Activated CD8-positive, alpha-beta memory T cell treated with anti-CD3 and anti-CD28 coated beads, Interleukin-2, amount 50 U/mL, for 24 hours (primary cell): ENCODE results near the gene LDB1.
A peak's percentile ranks its signal among the peaks of the same experiment; 100 is the strongest.

Experiments
- DNase-seq: peaks from one replicate; pipeline ENCODE4 v3.0.0-alpha.2; 2020; ENCODE audit errors: extremely low read depth

Gene LDB1

DNA sequence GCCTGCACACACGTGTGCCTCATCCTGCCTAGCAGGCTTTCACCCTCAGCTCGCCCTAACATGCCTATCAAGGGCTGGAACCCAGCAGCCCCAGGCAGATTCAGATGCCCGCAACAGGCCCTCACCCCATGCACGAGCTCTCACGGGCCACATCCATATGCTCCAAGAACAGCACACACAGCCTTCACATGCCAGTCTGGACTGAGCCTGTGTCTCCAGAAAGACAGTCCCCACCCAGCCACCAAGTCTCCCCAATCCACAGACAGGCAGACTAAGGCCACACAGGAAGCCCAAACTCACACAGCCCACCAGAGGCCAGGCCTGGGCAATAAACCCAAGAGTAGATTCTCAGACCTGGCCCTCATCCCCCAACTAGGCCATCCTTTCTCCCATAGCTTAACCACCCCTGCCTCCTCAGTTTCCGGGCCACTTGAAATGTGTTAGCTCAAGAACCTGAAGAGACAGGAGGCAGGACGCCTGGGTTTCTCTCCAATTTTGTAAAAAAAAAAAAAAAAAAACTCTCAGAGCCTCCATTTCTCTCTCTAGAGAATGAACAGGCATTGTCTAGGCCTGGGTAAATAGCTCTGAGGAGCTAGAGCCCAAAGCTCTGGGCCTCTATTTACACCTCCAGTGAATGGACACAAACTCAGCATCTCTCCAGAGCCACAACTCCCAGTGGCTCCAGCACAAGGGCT, 6.8 kb downstream of the LDB1 start:
- no peak for DNase-seq

DNA sequence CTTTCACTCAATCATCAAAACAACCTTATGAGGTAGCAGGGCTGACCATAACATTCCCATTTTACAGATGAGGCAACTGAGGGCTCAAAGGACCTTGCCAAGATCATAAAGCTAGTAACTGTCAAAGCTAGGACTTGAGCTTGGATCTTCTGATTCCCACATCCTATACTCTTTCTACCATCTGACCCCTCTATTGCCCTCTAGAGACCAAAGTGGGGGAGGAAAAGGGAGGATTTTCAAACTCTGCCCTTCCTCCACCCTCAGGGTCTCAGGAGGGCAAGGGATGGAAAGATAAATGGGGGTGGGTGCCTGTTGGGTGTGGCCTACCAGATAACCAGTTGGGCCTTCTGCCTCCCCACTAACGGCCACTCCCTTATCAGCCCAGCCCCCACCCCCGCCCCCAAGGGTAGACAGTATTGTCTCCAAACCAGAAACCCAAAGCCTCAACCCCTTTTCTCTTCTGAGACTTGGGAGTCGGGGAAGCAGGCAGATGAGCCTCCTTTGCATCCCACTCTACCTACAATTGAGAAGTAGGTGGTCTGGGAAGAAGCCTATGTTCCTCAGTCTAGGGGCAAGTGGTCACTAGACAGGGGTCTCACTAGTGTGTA, 7.9 kb downstream of the LDB1 start:
- DNase-seq = no peak

DNA sequence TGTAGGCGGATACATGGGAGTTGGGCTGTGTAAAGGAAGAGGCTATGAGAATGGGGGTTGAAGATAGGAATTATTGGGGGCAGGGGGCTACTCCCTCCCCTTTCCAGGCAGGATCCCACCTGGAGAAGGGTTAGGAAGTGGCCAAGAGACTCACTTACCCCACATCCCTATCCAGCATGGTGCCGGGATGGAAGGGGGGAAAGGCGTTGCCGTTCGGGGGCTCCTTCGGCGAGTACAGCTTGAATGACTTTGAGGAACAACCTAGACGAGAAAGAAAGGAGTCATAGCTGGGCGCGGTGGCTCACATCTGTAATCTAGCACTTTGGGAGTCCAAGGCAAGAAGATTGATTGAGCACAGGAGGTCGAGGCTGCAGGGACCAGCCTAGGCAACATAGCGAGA, 8.9 kb downstream of the LDB1 start:
- DNase-seq = no peak

DNA sequence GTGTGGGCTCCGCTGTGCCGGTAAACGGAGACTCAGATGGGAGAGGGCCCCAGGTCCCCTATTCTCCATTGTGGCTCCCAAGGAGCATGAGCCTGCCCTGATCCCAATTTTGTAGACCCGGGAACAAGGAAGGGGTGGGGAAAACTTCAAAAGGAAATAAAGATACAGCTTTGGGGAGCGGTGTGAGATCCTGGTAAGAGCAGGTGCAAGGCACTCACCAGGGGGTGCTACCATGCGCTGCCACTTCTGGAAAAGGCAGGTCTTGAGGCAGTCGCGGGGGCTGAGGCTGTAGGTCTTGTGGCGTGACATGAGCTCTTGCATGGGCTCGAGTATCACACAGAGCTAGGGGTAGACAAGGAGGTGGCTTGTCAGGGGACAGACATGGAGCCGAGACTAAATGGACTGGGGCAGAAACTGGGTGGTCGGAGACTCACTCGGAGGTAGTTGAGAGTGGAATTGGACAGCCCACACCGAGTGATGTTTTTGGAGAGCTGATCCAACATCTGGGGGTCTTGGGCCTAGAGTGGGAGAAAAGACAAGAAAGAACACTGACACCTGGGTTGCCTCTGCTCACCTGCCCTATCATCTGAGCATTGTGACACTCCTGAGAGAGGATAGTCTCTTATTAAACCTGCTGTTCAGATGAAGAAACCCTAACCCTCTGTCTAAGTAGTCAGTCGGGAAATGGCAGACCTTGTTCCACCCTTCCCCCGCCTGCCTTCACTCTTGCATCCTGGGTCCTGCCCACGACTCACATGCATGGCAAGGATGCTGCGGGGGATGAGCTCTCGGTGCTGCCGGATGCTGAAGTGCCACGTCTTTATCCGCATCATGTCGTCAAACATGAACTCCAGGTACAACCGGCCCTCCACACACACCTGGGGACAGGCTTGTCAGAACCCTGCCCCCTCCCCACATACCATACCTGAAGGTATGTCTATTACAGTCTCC, 10.7 kb downstream of the LDB1 start:
- no peak for DNase-seq

DNA sequence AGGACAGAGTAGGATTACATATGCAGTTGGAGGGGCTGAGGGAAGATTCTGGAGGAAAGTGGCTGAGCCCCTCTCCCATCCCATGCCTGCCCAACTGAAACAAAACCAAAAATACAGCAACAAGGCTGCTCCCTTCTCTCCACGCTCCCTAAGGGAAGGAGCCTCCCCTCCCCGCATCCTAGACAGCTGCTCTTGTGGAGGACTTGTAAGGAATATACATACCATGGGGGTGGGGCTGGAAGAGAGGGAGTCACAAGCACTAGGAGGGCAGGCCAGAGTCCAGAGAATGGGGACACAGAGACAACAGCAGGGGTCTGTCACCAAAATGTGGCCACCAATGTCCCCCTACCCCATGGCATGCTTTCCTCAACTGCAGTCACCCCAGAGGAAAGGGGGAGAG, 13.2 kb downstream of the LDB1 start:
- DNase-seq = no peak

DNA sequence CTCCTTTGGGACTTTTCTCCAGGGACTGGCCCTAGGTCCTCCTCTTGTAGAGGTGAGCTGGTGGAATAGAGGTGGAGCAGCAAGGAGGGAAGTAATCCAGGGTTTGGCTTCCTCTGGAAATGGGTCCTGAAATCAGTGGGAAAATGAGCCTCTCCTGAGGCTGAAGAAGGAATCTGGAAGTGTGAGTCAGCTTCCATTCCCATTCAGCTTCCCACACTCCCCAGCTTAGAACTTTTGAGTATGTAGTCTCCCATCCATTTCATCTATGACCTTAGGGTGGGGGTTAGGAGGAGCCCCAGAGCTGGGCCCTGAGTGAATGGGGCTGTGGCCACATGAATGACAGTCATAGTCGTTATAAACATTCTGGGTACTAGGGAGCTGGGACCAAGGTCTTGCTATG, 17.7 kb downstream of the LDB1 start:
- DNase-seq = no peak

DNA sequence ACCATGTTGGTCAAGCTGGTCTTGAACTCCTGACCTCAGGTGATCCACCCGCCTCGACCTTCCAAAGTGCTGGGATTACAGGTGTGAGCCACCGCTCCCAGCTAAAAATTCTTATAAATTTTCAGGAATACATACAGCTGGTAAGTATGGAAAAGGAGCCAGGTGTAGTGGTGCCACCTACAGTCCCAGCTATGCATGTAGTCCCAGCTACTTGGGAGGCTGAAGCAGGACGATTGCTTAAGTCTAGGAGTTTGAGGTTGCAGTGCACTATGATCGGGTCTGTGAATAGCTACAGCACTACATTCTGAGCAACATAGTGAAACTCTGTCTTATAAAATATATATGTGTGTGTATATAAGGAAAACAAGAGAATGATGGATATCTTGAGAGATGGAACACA, 19.0 kb downstream of the LDB1 start:
- no peak for DNase-seq

DNA sequence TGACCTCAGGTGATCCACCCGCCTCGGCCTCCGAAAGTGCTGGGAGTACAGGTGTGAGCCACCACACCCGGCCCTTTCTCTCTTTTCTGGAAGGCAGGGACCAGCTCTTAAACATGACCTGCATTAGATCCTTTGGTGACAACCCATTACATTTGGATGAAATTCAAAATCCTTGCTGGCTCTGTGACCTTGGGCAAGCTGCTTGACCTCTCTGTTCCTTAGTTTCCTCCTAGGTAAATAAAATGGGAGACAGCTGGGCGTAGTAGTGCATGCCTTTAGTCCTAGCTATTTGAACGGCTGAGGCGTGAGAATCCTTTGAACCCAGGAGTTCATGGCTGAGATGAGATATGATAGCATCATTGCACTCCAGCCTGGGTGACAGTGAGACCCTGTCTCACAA, 23.7 kb downstream of the LDB1 start:
- no peak for DNase-seq

DNA sequence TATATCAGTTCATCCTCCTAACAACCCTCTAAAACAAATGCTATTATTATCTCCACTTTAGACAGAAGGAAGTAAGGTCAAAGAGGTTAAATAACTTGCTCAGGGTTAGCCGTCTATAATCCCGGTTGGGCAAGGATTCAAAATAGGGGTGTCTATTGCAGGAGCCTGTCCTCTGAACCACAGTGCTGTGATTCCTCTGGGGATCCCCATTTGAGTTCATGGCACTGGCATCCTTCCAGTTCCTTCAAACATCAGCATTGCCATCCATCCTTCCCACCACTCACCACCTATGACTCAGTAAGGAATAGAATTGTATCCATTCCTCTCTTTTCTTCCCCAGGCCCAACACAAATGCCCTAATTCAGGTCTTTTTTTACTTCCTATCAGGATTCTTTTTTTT, 29.4 kb downstream of the LDB1 start:
- DNase-seq = no peak

DNA sequence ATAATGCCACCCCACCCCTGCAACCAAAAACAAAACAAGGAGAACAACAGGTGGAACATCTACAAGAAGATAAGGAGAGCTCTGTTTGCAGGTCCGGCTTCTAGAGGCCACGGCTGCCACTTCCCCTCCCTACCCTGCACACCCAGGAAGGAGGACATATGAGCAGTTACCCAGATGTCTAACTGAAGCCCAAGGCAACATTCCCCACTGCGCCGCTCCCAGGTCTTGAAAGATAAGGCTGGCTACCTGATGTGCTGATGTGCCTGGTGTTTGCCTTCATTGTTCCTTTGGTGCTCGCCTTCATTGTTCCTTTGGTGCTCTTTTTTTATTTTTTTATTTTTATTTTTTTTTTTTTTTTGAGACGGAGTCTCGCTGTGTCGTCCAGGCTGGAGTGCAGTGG, 34.0 kb downstream of the LDB1 start:
- no peak for DNase-seq

DNA sequence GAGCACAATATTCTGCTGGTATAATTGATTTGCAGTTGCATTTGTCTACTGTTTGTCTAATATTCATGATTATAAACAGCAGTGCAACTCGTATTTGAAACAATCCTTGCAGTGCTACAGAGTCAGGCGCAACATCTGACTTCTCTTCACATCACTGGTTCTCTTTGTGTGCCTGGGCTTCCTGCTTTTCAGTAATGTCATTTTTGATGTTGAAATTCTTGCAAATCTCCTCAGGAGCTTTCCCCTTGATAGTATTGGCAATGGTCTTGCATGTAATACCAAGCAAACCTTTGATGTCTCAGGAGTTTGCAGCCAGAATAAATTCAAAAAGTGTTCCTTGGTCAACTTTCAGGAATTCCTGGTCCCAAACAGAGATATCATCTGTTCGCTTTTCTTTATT, 34.8 kb downstream of the LDB1 start:
- no peak for DNase-seq

DNA sequence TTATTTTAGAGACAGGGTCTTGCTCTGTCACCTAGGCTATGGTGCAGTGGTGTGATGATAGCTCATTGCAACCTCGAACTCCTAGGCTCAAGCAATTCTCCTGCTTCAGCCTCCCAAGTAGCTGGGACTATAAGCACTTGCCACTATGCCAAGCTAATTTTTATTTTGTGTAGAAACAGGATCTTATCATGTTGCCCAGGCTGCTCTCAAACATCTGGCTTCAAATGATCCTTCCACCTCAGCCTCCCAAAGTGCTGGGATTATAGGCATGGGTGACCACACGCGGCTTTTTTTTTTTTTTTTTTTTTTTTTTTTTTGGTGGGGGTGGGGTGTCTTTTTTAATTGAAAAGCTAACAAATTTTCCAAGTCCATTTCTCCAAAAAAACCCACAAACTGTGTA, 36.6 kb downstream of the LDB1 start:
- no peak for DNase-seq

DNA sequence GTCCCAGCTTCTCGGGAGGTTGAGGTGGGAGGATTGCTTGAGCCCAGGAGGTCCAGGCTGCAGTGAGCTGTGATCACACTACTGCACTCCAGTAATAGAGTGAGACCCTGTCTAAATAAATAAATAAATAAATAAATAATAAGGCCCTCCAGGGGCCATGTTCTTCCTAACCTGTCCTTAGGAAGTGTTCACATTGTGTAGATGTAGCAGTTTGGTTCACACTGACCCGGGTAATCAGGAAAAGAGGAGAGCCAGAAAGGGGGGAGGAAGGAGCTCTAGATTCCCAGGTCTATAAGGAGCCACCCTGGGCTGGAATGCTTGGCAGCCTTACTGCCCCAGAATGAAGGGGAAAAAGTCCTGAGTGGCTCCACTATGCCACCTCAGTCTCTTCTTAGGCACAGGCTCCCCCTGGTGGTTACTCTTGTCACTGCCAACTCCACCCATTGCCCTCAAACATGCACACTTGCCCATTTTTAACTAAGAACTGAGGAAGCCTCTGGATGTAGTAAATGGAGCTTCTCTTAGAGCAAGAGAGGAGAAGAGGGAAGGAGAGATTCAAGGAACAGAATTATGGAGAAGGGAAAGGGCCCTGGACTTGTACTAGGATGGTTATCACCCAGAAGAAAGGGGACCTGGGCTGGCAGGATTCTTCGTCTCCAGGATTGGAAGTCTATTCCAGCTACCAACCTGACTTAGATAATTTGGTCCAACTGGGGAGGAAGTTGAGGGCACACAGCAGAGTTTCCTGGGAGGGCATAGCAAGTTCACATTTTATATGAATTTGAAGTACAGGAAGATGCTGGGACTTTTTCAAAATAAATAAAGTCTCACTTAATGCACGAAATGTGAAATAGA, 47.3 kb downstream of the LDB1 start:
- DNase-seq = peak; percentile 44

DNA sequence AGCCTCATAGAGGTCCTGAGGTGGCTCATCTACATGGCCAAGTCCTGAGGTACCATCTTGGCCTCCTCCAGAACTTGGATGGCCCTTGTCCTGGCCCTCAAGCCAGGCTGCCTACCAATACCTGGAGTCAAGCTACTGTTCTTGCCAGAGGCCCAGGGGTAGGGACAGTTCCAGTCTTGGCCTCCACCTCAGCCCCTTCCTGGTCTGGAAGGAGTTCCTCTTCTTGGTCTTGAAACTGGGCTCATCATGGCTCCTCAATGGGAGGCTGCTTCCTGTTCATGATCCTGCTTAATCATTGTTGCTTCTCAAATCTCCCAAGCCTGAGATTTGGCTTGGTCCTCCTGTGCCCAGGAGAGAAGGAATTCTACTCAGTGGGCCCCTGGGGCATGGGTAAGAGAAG, 51.1 kb downstream of the LDB1 start:
- DNase-seq = no peak

DNA sequence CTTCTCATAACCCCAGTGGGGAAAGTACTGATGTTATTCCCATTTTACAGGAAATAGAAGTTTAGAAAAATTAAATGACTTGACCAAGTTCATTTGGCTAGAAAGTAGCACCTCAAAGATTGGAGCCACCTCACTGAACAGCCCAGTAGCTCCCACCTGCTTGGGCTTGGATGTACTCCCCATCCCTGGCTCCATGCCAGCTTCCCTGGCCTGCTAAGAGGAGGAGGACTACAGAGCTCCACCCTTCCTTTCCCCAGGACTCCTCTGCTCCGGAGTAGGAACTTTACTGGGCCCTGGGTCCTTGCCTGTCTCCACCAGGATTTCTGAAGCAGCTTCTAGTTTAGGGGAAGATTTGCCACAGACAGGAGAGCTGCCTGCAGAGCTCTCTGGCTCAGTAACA, 52.0 kb downstream of the LDB1 start:
- DNase-seq = no peak

DNA sequence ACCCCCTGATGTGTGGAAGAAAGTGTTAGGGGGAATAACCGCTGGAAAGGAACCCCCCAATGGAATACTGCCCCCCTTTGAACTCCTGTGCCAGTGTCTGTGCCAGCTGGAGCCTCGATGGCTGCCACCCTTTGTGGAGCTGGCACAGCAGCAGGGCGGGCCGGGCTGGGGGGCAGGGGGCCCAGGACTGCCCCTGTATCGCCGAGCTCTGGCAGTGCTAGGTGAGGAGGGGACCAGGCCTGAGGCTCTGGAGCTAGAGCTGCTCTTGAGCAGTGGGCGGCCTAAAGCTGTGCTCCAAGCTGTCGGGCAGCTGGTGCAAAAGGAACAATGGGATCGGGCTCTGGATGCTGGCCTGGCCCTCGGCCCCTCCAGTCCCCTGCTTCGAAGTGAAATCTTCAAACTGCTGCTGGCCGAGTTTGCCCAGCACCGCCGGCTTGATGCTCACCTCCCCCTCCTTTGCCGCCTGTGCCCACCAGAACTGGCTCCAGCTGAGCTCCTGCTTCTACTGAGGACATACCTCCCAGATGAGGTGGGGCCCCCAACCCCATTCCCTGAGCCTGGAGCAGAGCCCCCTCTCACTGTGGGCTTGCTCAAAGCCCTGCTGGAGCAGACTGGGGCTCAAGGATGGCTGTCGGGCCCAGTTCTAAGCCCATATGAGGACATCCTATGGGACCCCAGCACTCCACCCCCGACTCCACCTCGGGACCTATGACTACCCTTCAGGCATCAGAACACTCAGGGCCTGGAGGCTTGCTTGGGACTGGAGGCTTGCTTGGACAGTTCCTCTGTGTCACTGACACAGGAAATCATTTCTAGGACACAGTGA, 52.9 kb downstream of the LDB1 start:
- no peak for DNase-seq

DNA sequence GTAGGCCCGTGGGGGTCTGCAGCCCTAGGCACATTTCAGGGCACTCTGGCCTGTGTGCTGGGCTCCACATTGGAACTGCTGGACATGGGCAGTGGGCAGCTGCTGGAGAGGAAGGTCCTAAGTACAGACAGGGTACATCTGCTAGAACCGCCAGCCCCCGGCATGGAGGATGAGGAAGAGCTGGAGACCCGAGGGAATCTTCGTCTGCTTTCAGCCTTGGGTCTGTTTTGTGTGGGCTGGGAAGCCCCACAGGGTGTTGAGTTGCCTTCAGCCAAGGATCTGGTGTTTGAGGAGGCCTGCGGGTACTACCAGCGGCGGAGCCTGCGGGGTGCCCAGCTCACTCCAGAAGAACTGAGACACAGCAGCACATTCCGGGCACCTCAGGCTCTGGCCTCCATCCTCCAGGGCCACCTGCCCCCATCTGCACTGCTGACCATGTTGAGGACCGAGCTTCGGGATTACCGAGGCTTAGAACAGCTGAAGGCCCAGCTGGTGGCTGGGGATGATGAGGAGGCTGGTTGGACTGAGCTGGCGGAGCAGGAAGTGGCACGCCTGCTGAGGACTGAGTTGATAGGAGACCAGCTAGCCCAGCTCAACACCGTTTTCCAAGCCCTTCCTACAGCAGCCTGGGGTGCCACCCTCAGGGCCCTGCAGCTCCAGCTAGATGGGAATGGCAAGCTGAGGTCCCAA, 53.6 kb downstream of the LDB1 start:
- no peak for DNase-seq

DNA sequence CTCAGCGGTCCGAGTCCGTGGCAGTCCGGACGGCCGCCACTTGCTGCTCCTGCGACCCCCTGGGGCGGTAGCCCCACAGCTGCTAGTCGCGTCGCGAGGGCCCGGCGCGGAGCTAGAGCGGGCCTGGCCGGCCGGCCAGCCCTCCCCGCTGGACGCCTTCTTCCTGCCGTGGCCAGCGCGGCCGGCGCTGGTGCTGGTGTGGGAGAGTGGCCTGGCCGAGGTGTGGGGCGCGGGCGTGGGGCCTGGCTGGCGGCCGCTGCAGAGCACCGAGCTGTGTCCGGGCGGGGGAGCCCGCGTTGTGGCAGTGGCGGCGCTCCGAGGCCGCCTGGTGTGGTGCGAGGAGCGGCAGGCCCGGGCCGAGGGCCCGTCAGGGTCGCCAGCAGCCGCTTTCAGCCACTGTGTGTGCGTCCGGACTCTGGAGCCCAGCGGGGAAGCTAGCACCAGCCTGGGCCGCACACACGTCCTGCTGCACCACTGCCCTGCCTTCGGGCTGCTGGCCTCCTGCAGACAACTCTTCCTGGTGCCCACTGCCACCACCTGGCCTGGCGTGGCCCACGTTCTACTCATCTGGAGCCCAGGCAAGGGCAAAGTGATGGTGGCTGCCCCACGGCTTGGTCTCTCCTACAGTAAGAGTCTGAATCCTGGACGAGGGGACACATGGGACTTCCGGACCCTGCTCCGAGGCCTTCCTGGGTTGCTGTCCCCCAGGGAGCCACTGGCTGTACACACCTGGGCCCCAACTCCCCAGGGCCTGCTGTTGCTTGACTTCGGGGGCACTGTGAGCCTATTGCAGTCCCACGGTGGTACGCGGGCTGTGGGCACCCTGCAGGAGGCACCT, 54.4 kb downstream of the LDB1 start:
- no peak for DNase-seq

DNA sequence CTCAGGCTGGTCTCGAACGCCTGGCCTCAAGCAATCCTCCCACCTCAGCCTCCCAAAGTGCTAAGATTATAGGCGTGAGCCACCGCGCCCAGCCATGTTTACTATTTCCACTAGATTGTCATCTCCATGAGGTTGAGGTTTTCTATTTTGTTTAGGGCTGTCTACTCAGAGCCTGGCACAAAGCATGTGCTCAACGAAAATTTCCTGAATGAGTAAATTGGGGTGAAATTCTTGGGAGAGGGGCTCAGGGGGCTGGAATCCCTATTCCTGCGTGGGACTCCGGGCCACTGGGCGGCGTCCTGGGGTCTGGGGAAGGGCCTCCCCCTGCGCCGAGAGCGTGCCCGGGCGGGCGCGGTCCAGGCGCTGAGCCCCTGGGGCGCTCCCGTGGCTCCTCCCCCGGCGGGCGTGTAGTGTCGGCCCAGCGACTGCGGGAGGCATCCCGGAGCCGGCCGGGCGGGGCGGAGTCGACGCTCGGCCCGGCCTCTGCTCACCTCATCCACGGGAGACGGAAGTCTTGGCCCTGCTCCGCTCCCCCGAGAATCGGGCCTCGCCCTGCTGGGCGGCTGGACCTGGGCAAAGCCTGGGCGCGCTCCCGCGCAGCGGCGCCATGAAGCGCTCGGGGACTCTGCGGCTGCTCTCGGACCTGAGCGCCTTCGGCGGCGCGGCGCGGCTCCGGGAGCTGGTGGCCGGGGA, 55.2 kb downstream of the LDB1 start, which contains the start of gene HPS6:
Gene HPS6, plus strand, starts transcription at position 482 of the 693 bp plus-strand sequence. Its CDS starts 126 bp downstream, at position 608.
- peak; percentile 64 for DNase-seq
